K562 (cell line): ENCODE results near the gene ATRIP. TPM values are rescaled to one million over a fixed set of nuclear protein-coding genes. Genes with fewer than 3 reads are reported as not detected.
A peak's percentile ranks its signal among the peaks of the same experiment; 100 is the strongest.

Experiments used
- ARID3A ChIP-seq: IDR thresholded peaks from 2 replicates; pipeline ENCODE4 v1.6.1; 2012; ENCODE audit warnings: low read depth, low read length, improper control_type of control experiment, borderline replicate concordance
- ATF1 ChIP-seq, 2 experiments: fragments of 450-650 bp in 1 of 2; IDR thresholded peaks; 2 replicates each; pipeline ENCODE4 v1.6.1; 2016; ENCODE audit warnings: missing compliant biosample characterization in 1 of 2, missing genetic modification characterization in 1 of 2
- BACH1 ChIP-seq: fragments of 200-800 bp; sonication (Bioruptor generic); IDR thresholded peaks from 2 replicates; pipeline ENCODE4 v1.6.1; 2016; ENCODE audit warnings: missing genetic modification characterization, missing compliant biosample characterization
- CTBP1 ChIP-seq: fragments of 450-650 bp; IDR thresholded peaks from 2 replicates; pipeline ENCODE4 v1.6.1; 2016; ENCODE audit warnings: borderline replicate concordance
- E2F3 ChIP-seq: fragments of 250-450 bp; sonication (Bioruptor Pico); IDR thresholded peaks from 2 replicates; pipeline ENCODE4 v1.4.0; 2020; ENCODE audit warnings: mild to moderate bottlenecking
- ELF2 ChIP-seq: fragments of 250-450 bp; sonication (Bioruptor Pico); IDR thresholded peaks from 2 replicates; pipeline ENCODE4 v1.5.0; 2021; ENCODE audit warnings: mild to moderate bottlenecking
- FOXK1 ChIP-seq: sonication (generic); formaldehyde crosslinking; IDR thresholded peaks from 2 replicates; pipeline ENCODE4 v1.8.0; 2022; ENCODE audit warnings: missing genetic modification reagents, mild to moderate bottlenecking, borderline replicate concordance
- KAT8 ChIP-seq: fragments of 450-650 bp; IDR thresholded peaks from 2 replicates; pipeline ENCODE4 v1.6.1; 2016; ENCODE audit warnings: low read depth, mild to moderate bottlenecking
- PTTG1 ChIP-seq: fragments of 450-650 bp; IDR thresholded peaks from 2 replicates; pipeline ENCODE4 v1.6.1; 2016; ENCODE audit warnings: low read depth, mild to moderate bottlenecking, missing genetic modification characterization, missing compliant biosample characterization
- RBM15 ChIP-seq: fragments of 200-400 bp; formaldehyde crosslinking; IDR thresholded peaks from 2 replicates; pipeline ENCODE4 v1.6.1; 2018; ENCODE audit warnings: mild to moderate bottlenecking, low read length, moderate library complexity; ENCODE audit not compliant: insufficient read depth
- SETDB1 ChIP-seq: IDR thresholded peaks from one replicate; pipeline ENCODE4 v1.6.1; 2012; ENCODE audit warnings: low read length, control low read depth, inconsistent platforms
- SMARCC2 ChIP-seq: fragments of 450-650 bp; IDR thresholded peaks from 2 replicates; pipeline ENCODE4 v1.6.1; 2017; ENCODE audit warnings: antibody characterized with exemption, moderate library complexity, mild to moderate bottlenecking, low read depth
- TCF7 ChIP-seq: sonication (generic); IDR thresholded peaks from 2 replicates; pipeline ENCODE4 v1.6.1; 2016; ENCODE audit warnings: antibody characterized with exemption, borderline replicate concordance
- TEAD2 ChIP-seq: fragments of 450-650 bp; IDR thresholded peaks from 2 replicates; pipeline ENCODE4 v1.6.1; 2016; ENCODE audit warnings: missing genetic modification characterization, control low read depth, missing compliant biosample characterization
- TRIM24 ChIP-seq, 2 experiments: fragments of 450-650 bp; IDR thresholded peaks; 2 replicates each; pipeline ENCODE4 v1.6.1; 2016
- TSHZ1 ChIP-seq: fragments of 250-450 bp; sonication (Bioruptor Pico); IDR thresholded peaks from 2 replicates; pipeline ENCODE4 v1.4.0; 2020; ENCODE audit warnings: mild to moderate bottlenecking, moderate library complexity
- XRCC5 ChIP-seq: fragments of 200-400 bp; formaldehyde crosslinking; IDR thresholded peaks from 2 replicates; pipeline ENCODE4 v1.6.1; 2017; ENCODE audit warnings: low read depth, mild to moderate bottlenecking, low read length
- ZBTB33 ChIP-seq: sonication (generic); formaldehyde crosslinking; IDR thresholded peaks from 2 replicates; pipeline ENCODE4 v1.8.1; 2023; ENCODE audit warnings: mild to moderate bottlenecking, missing genetic modification reagents
- ZNF212 ChIP-seq: fragments of 450-650 bp; formaldehyde crosslinking; IDR thresholded peaks from 2 replicates; pipeline ENCODE4 v1.4.0; 2020; ENCODE audit warnings: mild to moderate bottlenecking
- polyA plus RNA-seq, 8 experiments: library from polyadenylated mRNA; depleted of rRNA in 4 of 8; stranded (reverse) in 5 of 8; unstranded in 3 of 8; fragments of >200 nt; fragmentation: Nextera tagmentation in 2 of 8; fragmentation: Illumina TruSeq in 1 of 8; extraction: Ambion mirVana in 2 of 8; extraction: Trizol in 1 of 8; gene quantifications; 2 replicates each; pipeline versions ENCODE4 v1.2.1 to v1.2.3, GENCODE V29; 2011 to 2014; ENCODE audit warnings: inconsistent platforms in 1 of 8, missing spikeins in 1 of 8
- total RNA-seq, 7 experiments: library from RNA; depleted of rRNA in 6 of 7; stranded (reverse); fragments of >200 nt in 6 of 7; fragmentation: Illumina TruSeq in 2 of 7; extraction: Trizol in 2 of 7; gene quantifications; 2 replicates each; pipeline versions ENCODE4 v1.2.1 to v1.2.3, GENCODE V29; 2011 to 2021; ENCODE audit warnings: low replicate concordance in 1 of 7
- TF ChIP-seq, protein P1 (sequence below): sonication (generic); formaldehyde crosslinking; IDR thresholded peaks from 2 replicates; pipeline ENCODE4 v1.8.1; 2023; ENCODE audit warnings: mild to moderate bottlenecking, missing genetic modification reagents, moderate library complexity

ATRIP gene
- total and polyA plus RNA-seq, 9 of the 15 experiments (the other 6 are each of a cell fraction or from before 2014, with no cell fraction given): 1.7 to 15.7 (median 10.5) TPM

DNA sequence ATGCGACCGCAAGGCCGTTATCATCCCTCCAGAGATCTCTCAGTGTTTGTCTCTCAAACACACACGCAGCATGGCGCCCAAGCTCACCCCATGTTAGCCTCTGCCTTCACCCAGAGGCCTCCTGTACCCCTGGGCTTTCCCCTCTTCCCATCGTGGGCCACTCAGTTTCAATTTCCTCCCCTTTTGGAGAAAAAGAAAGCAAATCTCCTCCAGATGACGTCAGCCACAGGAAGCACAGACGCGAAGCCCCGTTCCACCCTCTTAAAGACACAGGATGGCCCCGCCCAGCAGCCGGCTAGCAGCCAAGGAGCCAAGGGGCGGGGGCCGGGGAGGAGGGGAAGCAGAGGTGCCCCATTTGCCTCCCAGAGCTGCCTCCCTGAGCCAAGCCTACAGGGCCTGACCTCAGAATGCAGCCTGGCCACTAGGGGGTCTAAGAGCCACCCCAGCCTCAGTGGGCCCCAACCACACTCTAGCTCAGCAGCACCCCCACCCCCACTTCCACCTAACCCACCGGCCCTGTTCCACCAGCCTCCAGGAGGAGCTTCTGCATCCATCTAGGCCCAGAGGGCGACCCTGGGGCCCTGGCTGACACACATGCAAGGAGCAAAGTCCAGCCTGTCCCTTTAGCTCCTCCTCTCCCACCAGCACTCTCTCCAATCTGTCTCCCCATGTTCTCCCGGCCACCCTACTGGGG, 26.5 kb downstream of the ATRIP start (continued):
- TF ChIP-seq, protein P1, sequence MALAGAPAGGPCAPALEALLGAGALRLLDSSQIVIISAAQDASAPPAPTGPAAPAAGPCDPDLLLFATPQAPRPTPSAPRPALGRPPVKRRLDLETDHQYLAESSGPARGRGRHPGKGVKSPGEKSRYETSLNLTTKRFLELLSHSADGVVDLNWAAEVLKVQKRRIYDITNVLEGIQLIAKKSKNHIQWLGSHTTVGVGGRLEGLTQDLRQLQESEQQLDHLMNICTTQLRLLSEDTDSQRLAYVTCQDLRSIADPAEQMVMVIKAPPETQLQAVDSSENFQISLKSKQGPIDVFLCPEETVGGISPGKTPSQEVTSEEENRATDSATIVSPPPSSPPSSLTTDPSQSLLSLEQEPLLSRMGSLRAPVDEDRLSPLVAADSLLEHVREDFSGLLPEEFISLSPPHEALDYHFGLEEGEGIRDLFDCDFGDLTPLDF: no peak
- TF ChIP-seq ATF1 (CRISPR knock-in tag; IDR thresholded peaks at IDR 0.05) (no peak), ATF1 (tag; IDR thresholded peaks at IDR 0.05) (peak; percentile 96), TSHZ1 (CRISPR knock-in tag) (no peak), ARID3A (no peak), SMARCC2 (no peak), CTBP1 (peak; percentile 79; the same call in 1 of the 2 replicates), SETDB1 (no peak), KAT8 (no peak), TEAD2 (tag) (no peak), XRCC5 (no peak), ZBTB33 (CRISPR knock-in tag) (no peak), PTTG1 (no peak), RBM15 (no peak), BACH1 (no peak), ZNF212 (CRISPR knock-in tag) (no peak), TRIM24 (IDR thresholded peaks at IDR 0.05) (no peak), E2F3 (CRISPR knock-in tag) (no peak), FOXK1 (no peak), ELF2 (no peak), TCF7 (no peak)
